Measurements from ENCODE around the gene GBX2.

GBX2 gene

DNA sequence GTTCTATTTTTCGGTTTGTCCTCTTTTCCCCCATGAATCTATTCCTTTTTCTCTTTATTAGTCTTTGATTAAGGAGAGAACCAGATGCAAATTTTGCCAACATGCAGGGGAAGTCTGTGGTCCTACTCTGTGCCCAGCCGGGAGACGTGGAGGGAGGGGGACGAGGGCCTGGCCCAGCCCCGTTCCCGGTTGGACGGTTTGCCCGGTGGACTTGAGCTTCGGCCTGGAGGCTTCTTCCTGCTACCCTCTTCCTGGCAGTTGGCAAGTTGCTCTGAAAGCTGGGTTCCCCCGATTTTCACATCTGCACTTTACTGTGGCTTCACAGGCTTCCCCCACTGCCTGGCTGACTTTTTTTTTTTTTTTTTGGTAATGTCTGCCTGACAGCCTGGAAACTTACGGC lies 39.3 kb upstream of the GBX2 start:
- H3K36me3 ChIP-seq (ENCODE audit: insufficient read depth, low read length), result no peaks in the 10 kb centered on the region
- H3K4me1 ChIP-seq (ENCODE audit: control insufficient read depth, insufficient read depth, low read length), result no peaks in the 10 kb centered on the region
- H3K27me3 ChIP-seq (ENCODE audit: control insufficient read depth, insufficient read depth, low read length), result peaks cover 3% of the 10 kb centered on the region
- H3K4me3 ChIP-seq (ENCODE audit: low read length), result no peak overlapping the region
- no peaks in the 10 kb centered on the region for H3K9me3 ChIP-seq (replicated peaks; ENCODE audit: low read length)
- no peak overlapping the region for H3K9ac ChIP-seq (ENCODE audit: low read depth, low read length)
- no peak overlapping the region for H3K4me2 ChIP-seq (ENCODE audit: low read length)

DNA sequence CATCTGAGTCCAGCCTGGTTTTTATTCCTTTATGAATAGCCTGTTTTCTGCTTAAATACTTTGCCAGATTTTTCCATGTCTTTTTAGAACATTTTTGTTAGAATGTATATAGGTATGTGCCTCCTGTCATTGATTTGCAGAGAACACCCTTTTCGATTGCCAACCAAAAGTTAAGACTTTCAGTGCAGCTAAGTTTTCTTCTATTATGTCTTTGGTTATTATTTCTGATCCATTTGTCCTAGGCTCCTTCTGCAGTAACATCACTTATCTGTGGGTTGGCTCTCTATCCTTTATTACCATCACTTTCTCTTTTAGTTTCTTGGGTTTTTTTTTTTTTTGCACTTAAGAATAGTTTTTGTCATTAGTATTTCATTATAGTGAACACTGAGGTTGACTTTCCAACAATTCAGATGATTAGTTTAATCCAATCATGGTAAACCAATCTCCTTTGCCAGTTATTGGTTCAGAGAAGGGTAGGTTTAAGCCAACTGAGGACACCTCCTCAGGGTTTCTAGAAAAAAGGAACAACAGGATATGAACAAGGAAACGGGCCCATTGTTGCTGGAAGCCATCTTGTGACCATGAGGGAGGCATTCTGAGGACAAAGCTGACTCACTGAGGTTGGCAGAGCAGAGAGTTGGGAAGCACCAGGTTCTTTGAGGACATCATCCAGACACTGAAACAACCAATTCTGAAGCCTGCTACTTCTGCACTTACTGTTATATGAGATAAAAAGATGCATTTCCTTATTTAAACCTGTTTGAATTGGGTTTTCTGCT lies 37.9 kb upstream of the GBX2 start:
- H3K27me3 ChIP-seq (ENCODE audit: control insufficient read depth, insufficient read depth, low read length), result no peaks in the 10 kb centered on the region

DNA sequence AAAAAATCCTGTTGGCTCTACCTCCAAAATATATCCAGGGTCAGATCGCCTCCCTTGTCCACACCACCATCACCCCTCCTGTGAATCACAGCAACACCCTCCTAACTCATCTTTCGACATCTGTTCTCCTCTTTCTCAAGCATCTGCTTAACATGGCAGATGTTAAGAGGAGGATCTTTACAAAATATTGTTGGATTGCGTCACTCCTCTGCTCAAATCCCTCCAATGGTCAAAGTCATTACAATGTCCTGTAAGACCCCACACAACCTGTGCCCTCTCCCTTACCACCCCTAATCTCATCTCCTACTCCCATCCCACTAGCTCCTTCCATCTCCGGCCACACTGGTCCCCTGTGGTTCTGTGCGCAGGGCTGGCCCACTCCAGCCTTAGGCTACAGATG lies 36.8 kb upstream of the GBX2 start:
- H3K4me1 ChIP-seq (ENCODE audit: control insufficient read depth, insufficient read depth, low read length), result no peaks in the 10 kb centered on the region
- no peaks in the 10 kb centered on the region for H3K27me3 ChIP-seq (ENCODE audit: control insufficient read depth, insufficient read depth, low read length)
- H3K4me3 ChIP-seq (ENCODE audit: low read length), result no peak overlapping the region
- no peak overlapping the region for H3K9ac ChIP-seq (ENCODE audit: low read depth, low read length)
- H3K36me3 ChIP-seq (ENCODE audit: insufficient read depth, low read length), result no peaks in the 10 kb centered on the region
- no peak overlapping the region for H3K4me2 ChIP-seq (ENCODE audit: low read length)
- H3K9me3 ChIP-seq (replicated peaks; ENCODE audit: low read length), result no peaks in the 10 kb centered on the region

More for the DNA sequence above, 37.9 kb upstream of the GBX2 start:
- H3K9ac ChIP-seq (ENCODE audit: low read depth, low read length), result no peak overlapping the region
- no peak overlapping the region for H3K4me3 ChIP-seq (ENCODE audit: low read length)
- H3K4me1 ChIP-seq (ENCODE audit: control insufficient read depth, insufficient read depth, low read length), result no peaks in the 10 kb centered on the region
- H3K36me3 ChIP-seq (ENCODE audit: insufficient read depth, low read length), result no peaks in the 10 kb centered on the region
- H3K9me3 ChIP-seq (replicated peaks; ENCODE audit: low read length), result no peaks in the 10 kb centered on the region
- no peak overlapping the region for H3K4me2 ChIP-seq (ENCODE audit: low read length)

DNA sequence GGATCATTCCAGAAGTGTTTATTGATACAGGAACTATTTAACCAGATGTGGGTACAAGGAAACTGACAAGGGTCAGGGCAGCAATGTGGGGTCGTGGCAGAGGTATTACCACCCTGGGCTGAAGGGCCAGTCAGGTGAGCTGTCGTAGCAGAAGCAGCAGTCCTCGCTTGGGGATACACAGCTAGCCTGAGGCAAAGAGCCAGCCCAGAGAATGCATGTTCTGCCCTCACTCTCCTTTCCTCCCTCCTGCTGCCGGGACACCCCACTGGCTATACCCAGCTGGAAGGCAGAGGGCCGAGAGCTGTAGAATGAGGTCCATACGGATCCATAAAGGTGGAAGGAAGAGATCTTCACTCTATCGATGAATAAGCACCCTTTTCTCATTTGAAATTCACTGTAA lies 32.2 kb upstream of the GBX2 start:
- Histone ChIP-seq H3K4me3 (ENCODE audit: low read length) (no peak overlapping the region), H3K4me2 (ENCODE audit: low read length) (no peak overlapping the region), H3K27me3 (ENCODE audit: control insufficient read depth, insufficient read depth, low read length) (no peaks in the 10 kb centered on the region), H3K9ac (ENCODE audit: low read depth, low read length) (no peak overlapping the region), H3K36me3 (ENCODE audit: insufficient read depth, low read length) (no peaks in the 10 kb centered on the region), H3K4me1 (ENCODE audit: control insufficient read depth, insufficient read depth, low read length) (no peaks in the 10 kb centered on the region), H3K9me3 (replicated peaks; ENCODE audit: low read length) (no peaks in the 10 kb centered on the region)

DNA sequence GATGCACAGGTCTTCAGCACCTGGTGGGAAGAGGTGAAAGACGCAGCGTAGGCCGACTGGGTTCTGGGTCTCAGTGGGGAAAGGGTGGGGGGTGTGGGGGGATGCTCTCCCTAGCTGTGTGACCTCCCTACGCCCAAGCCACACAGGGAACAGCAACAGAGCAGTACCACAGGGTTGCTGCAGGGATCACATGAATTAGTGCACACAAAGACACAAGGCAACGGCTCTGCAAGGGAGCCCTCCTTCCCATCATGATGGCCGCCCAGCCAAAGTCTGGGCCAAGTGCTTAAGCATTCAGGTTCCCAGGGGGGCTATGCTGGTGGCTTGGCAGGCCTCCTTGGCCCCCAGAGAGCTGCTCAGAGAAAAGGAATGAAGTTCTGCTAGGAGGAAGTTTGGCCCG lies 28.2 kb upstream of the GBX2 start:
- no peak overlapping the region for H3K4me2 ChIP-seq (ENCODE audit: low read length)
- H3K9ac ChIP-seq (ENCODE audit: low read depth, low read length), result no peak overlapping the region
- H3K4me3 ChIP-seq (ENCODE audit: low read length), result no peak overlapping the region
- no peaks in the 10 kb centered on the region for H3K36me3 ChIP-seq (ENCODE audit: insufficient read depth, low read length)
- H3K9me3 ChIP-seq (replicated peaks; ENCODE audit: low read length), result no peaks in the 10 kb centered on the region
- no peaks in the 10 kb centered on the region for H3K27me3 ChIP-seq (ENCODE audit: control insufficient read depth, insufficient read depth, low read length)
- no peaks in the 10 kb centered on the region for H3K4me1 ChIP-seq (ENCODE audit: control insufficient read depth, insufficient read depth, low read length)

DNA sequence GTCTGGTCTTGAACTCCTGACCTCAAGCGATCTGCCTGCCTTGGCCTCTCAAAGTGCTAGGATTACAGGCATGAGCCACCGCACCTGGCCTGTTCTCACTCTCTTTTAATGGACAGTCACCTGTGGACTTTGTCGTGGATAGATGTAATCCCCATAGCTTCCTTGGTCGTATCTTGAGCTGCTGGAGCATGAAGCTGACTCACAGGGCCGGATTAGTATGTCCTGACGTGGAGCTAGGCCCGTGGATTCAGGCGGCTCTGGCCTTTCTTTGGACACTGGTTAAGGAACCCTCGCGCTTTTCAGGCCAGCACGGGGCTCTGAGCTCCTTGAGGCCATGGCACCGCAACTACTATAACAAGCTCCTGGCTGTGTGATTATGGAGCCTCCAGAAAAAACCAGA lies 27.5 kb upstream of the GBX2 start:
- no peaks in the 10 kb centered on the region for H3K9me3 ChIP-seq (replicated peaks; ENCODE audit: low read length)

DNA sequence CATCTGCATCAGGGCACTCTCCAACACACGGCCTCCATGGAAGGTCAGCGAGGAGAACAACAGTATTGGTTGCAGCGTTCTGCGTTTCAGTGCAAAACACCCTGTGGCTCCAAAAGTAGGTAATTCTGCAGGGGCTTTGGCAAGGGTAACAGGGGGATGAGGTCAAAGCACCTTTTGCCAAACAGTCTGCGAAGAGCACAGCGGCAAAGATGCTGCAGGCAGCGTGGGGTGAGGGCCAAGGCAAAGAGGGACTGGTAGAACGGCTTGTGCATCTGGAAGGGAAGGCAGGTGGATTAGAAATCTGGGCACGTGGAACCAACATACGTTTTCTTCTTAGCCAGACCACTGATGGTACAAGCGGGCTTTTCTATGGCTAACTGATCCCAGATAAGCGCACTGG lies 26.6 kb upstream of the GBX2 start:
- Histone ChIP-seq H3K36me3 (ENCODE audit: insufficient read depth, low read length) (no peaks in the 10 kb centered on the region), H3K4me1 (ENCODE audit: control insufficient read depth, insufficient read depth, low read length) (no peaks in the 10 kb centered on the region), H3K4me2 (ENCODE audit: low read length) (no peak overlapping the region), H3K9ac (ENCODE audit: low read depth, low read length) (no peak overlapping the region), H3K27me3 (ENCODE audit: control insufficient read depth, insufficient read depth, low read length) (no peaks in the 10 kb centered on the region), H3K4me3 (ENCODE audit: low read length) (no peak overlapping the region), H3K9me3 (replicated peaks; ENCODE audit: low read length) (no peaks in the 10 kb centered on the region)

More for the DNA sequence above, 27.5 kb upstream of the GBX2 start:
- no peaks in the 10 kb centered on the region for H3K4me1 ChIP-seq (ENCODE audit: control insufficient read depth, insufficient read depth, low read length)
- no peaks in the 10 kb centered on the region for H3K27me3 ChIP-seq (ENCODE audit: control insufficient read depth, insufficient read depth, low read length)
- H3K9ac ChIP-seq (ENCODE audit: low read depth, low read length), result no peak overlapping the region
- H3K36me3 ChIP-seq (ENCODE audit: insufficient read depth, low read length), result no peaks in the 10 kb centered on the region
- H3K4me3 ChIP-seq (ENCODE audit: low read length), result no peak overlapping the region
- no peak overlapping the region for H3K4me2 ChIP-seq (ENCODE audit: low read length)

DNA sequence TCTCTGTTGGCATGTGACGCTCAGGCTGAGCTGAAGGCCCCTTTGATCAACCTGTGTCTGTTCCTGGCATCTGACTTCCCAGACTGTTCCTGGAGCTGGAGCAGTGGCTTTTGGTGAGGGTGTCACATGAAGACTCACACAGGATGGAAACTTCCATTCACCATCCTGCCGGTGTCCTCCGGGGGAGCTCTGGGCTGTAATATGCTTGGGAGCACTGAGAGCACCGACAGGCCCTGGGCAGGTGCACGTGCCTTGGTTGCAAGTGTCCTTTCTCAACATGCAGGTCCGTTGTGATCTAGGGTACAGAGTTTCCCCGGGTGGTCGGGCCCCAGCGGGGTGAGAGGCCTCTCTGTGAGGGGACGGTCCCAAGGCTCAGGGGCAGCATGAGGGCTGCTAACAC lies 24.8 kb upstream of the GBX2 start:
- H3K4me1 ChIP-seq (ENCODE audit: control insufficient read depth, insufficient read depth, low read length), result no peaks in the 10 kb centered on the region
- no peaks in the 10 kb centered on the region for H3K36me3 ChIP-seq (ENCODE audit: insufficient read depth, low read length)
- H3K27me3 ChIP-seq (ENCODE audit: control insufficient read depth, insufficient read depth, low read length), result no peaks in the 10 kb centered on the region
- H3K9me3 ChIP-seq (replicated peaks; ENCODE audit: low read length), result no peaks in the 10 kb centered on the region
- no peak overlapping the region for H3K4me3 ChIP-seq (ENCODE audit: low read length)
- no peak overlapping the region for H3K4me2 ChIP-seq (ENCODE audit: low read length)
- no peak overlapping the region for H3K9ac ChIP-seq (ENCODE audit: low read depth, low read length)

DNA sequence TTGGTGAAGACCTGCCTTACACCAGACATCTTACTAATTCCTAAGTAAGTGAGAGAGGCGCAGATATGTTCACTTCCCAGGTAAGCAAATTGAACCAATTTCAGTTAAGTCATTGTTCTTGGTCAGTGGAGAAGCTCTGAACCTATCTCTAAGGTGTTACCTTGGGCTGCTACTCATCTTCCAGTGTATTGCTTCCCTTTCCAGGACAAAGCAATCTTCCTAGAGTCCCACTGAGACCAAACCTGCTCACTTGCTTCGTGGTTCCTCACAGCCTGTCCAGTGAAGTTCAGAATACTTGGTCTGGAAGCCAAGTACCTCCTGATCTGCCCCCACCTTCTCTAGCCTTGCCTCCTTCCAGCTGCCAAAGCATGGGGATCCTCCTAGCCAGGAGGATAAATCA lies 22.5 kb upstream of the GBX2 start:
- no peak overlapping the region for H3K9ac ChIP-seq (ENCODE audit: low read depth, low read length)
- no peak overlapping the region for H3K4me2 ChIP-seq (ENCODE audit: low read length)
- H3K27me3 ChIP-seq (ENCODE audit: control insufficient read depth, insufficient read depth, low read length), result no peaks in the 10 kb centered on the region
- H3K9me3 ChIP-seq (replicated peaks; ENCODE audit: low read length), result no peaks in the 10 kb centered on the region
- H3K4me1 ChIP-seq (ENCODE audit: control insufficient read depth, insufficient read depth, low read length), result no peaks in the 10 kb centered on the region
- H3K36me3 ChIP-seq (ENCODE audit: insufficient read depth, low read length), result no peaks in the 10 kb centered on the region
- H3K4me3 ChIP-seq (ENCODE audit: low read length), result no peak overlapping the region

DNA sequence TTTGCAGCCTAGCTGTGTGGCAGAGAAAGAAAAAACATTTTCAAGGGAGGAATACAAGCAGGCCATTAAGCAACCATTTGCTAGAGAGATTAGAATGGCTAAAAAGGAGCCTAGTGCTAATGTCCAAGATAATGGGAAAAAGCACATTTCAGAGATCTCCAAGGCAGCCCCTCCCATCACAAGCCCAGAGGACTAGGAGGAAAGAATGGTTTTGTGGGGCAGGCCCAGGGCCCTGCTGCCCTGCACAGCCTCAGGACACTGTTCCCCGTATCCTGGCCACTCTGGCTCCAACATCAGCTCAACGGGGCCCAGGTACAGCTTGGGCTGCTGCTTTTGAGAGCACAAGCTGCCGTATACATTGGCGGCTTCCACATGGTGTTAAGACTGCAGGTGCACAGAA lies 16.5 kb upstream of the GBX2 start:
- Histone ChIP-seq H3K4me1 (ENCODE audit: control insufficient read depth, insufficient read depth, low read length) (peaks cover 8% of the 10 kb centered on the region), H3K9me3 (replicated peaks; ENCODE audit: low read length) (no peaks in the 10 kb centered on the region), H3K36me3 (ENCODE audit: insufficient read depth, low read length) (no peaks in the 10 kb centered on the region), H3K4me3 (ENCODE audit: low read length) (no peak overlapping the region), H3K4me2 (ENCODE audit: low read length) (no peak overlapping the region), H3K27me3 (ENCODE audit: control insufficient read depth, insufficient read depth, low read length) (no peaks in the 10 kb centered on the region), H3K9ac (ENCODE audit: low read depth, low read length) (no peak overlapping the region)

DNA sequence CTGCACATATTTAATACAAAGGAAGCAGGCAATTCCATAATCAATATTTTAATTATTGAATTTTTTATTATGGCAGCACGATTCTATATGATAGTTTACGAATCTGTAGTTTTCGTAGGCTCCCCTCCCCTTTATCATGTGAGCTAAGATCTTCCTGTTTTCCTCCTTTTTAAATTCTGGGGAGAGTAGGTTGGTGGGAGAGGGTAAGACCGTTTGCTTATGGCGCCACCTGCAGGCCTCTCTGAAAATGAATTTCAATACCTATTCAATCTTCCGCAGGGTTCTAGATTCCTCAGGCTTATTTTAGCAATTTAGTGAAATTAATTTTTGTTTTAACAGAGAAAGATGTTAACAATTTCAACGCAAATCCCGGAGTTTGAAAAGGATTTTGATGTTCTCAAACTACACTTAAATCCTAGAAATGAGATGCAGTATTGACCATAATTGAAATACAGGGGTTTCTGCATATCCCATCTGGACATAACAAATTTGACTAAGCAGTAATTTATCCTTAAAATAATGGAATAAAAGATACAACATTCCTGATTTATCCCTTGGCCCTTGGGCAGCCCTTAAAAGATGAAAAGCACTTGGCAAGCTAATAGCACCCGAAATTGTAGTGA lies 12.8 kb upstream of the GBX2 start:
- H3K36me3 ChIP-seq (ENCODE audit: insufficient read depth, low read length), result no peaks in the 10 kb centered on the region
- no peaks in the 10 kb centered on the region for H3K9me3 ChIP-seq (replicated peaks; ENCODE audit: low read length)
- peaks cover 21% of the 10 kb centered on the region for H3K4me1 ChIP-seq (ENCODE audit: control insufficient read depth, insufficient read depth, low read length)
- H3K27me3 ChIP-seq (ENCODE audit: control insufficient read depth, insufficient read depth, low read length), result no peaks in the 10 kb centered on the region
- peak overlapping the region; percentile 70 for H3K4me3 ChIP-seq (ENCODE audit: low read length)
- H3K9ac ChIP-seq (ENCODE audit: low read depth, low read length), result peak overlapping the region; percentile 76
- peak overlapping the region; percentile 88 for H3K4me2 ChIP-seq (ENCODE audit: low read length)
